GM18868 (cell line): ENCODE measurements around the gene HS6ST3.

Experiments used
- ATAC-seq: cut with Tn5 transposase; IDR thresholded peaks from one replicate; pipeline ENCODE4 v1.9.1; 2021; ENCODE audit warnings: mild to moderate bottlenecking, moderate library complexity; ENCODE audit not compliant: unreplicated experiment

HS6ST3 gene

GRCh38 chr13:96421314-96421713 lies 331.4 kb downstream of the HS6ST3 start:
- ATAC-seq = no peak

- no peak for ATAC-seq
Measured at GRCh38 chr13:96422002-96422401, 332.1 kb downstream of the HS6ST3 start.

GRCh38 chr13:96426167-96426566 lies 336.3 kb downstream of the HS6ST3 start:
- ATAC-seq = no peak

GRCh38 chr13:96428911-96429310 lies 339.0 kb downstream of the HS6ST3 start:
- no peak for ATAC-seq

- ATAC-seq = no peak
Measured at GRCh38 chr13:96431044-96431581, 341.2 kb downstream of the HS6ST3 start.

GRCh38 chr13:96444676-96445075 lies 354.8 kb downstream of the HS6ST3 start:
- ATAC-seq = no peak

- ATAC-seq = no peak
Measured at GRCh38 chr13:96449920-96450319, 360.0 kb downstream of the HS6ST3 start.

GRCh38 chr13:96450326-96451020 lies 360.6 kb downstream of the HS6ST3 start:
- no peak for ATAC-seq

GRCh38 chr13:96454466-96454865 lies 364.6 kb downstream of the HS6ST3 start:
- ATAC-seq = no peak

GRCh38 chr13:96460609-96461008 lies 370.7 kb downstream of the HS6ST3 start:
- ATAC-seq = no peak

- no peak for ATAC-seq
Measured at GRCh38 chr13:96473526-96474180, 383.7 kb downstream of the HS6ST3 start.

- no peak for ATAC-seq
Measured at GRCh38 chr13:96474181-96474557, 384.3 kb downstream of the HS6ST3 start.

- no peak for ATAC-seq
Measured at GRCh38 chr13:96475103-96475502, 385.2 kb downstream of the HS6ST3 start.

- ATAC-seq = no peak
Measured at GRCh38 chr13:96481482-96481881, 391.6 kb downstream of the HS6ST3 start.

GRCh38 chr13:96490496-96490989 lies 400.6 kb downstream of the HS6ST3 start:
- no peak for ATAC-seq

GRCh38 chr13:96491103-96491502 lies 401.2 kb downstream of the HS6ST3 start:
- no peak for ATAC-seq

- ATAC-seq = no peak
Measured at GRCh38 chr13:96492766-96493165, 402.9 kb downstream of the HS6ST3 start.

GRCh38 chr13:96499656-96500055 lies 409.7 kb downstream of the HS6ST3 start:
- ATAC-seq = no peak

- ATAC-seq = peak; percentile 66
Measured at GRCh38 chr13:96500953-96501352, 411.0 kb downstream of the HS6ST3 start.

- ATAC-seq = no peak
Measured at GRCh38 chr13:96503481-96503880, 413.6 kb downstream of the HS6ST3 start.

GRCh38 chr13:96511587-96511986 lies 421.7 kb downstream of the HS6ST3 start:
- ATAC-seq = no peak

- no peak for ATAC-seq
Measured at GRCh38 chr13:96519380-96519779, 429.5 kb downstream of the HS6ST3 start.
